Pulmonary artery endothelial cell (primary cell): ENCODE measurements around the gene WNK2. TPM values are rescaled to one million over a fixed set of nuclear protein-coding genes. Genes with fewer than 3 reads are reported as not detected.

ENCODE experiments used
- DNase-seq: peaks from one replicate; pipeline ENCODE4 v3.0.0-alpha.2; 2011; ENCODE audit warnings: low read depth, low spot score
- total RNA-seq: library from RNA; depleted of rRNA; stranded (reverse); fragments of >200 nt; gene quantifications from 2 replicates; pipeline ENCODE4 v1.2.3, GENCODE V29; 2014

WNK2 gene
- total RNA-seq, 1 donor from 2014 or later: not detected

DNA sequence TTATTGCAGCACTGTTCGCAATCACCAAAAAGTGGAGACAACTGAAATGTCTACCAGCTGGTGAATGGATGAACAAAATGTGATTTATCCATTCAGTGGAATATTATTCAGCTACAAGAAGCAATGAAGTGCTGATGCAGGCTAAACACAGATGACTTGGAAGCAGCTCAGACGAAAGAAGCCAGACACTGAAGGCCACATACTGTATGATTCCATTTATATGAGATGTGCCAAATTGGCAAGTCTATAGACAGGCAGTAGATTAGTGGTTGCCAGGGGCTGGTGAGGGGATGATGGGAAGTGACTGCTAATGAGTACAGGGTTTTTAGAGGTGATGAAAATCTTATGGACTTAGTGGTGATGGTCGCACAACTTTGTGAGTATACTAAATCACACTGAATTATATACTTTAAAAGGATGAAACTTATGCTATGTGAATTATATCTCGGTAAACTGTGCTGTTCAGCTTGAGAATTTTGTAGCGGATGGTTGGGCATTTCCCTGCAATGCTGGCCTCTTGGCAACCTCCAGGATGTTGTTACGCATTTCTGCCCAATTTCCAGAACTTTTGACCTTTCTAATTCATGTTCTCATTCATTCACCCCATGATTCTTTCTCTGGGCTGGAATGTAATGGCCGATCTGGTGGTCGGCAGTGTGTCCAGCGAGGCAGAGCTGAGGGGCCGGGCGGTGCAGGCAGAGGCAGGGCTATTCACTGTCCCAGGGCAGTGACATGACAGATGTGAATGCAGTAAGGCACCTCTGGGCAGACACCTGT lies 22.0 kb upstream of the WNK2 start:
- DNase-seq: no peak

DNA sequence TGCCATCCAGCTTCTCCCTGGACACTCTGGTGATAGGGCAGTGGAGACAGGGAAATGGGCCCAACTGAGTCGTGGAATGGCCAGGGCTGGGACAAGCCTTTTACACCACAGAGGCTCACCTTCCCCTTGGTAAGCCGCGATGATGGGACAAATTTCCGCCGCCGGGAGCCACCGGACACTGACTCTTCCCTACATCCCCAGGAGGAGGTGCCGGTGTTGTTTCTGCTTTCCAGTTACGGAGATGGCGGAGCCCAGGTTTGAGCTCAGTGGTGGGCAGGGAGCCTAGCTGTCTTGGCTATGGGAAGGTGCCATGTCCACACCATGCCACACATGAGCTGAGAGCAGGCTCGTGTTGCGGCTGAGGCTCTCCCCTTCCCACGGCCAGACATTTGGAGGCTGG lies 19.9 kb upstream of the WNK2 start:
- no peak for DNase-seq

DNA sequence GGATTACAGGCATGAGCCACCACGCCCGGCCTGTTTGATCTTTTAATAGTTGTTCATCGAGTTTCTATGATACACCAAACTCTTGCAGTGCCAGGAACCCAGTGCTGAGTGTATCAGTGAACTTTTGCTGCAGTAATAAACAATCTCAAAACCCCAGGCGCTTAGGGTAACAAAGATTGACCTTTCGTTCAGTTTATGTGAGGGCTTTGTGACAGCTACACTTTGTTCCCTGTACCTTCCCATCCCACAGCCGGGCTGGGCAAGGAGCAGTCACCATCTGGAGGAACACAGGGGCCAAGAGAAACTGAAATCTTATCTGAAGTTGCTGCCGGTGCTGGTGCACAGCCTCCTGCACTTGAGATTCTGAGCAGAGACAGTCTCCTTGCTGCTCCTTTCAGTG lies 17.2 kb upstream of the WNK2 start:
- DNase-seq: no peak

DNA sequence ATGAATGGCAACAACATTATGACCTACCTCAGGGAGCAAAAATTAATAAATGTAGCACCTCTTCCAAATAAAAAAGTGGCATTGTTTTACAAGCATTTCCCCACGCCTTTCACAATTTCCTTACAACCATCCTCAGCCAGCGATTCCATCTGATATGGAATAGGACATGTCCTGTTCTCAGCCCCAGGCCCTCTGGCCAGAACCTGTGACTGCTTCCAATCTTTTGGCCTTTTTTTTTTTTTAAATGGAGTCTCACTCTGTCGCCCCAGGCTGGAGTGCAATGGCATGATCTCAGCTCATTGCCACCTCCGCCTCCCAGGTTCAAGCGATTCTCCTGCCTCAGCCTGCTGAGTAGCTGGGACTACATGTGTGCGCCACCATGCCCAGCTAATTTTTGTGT lies 16.8 kb upstream of the WNK2 start:
- DNase-seq: no peak

DNA sequence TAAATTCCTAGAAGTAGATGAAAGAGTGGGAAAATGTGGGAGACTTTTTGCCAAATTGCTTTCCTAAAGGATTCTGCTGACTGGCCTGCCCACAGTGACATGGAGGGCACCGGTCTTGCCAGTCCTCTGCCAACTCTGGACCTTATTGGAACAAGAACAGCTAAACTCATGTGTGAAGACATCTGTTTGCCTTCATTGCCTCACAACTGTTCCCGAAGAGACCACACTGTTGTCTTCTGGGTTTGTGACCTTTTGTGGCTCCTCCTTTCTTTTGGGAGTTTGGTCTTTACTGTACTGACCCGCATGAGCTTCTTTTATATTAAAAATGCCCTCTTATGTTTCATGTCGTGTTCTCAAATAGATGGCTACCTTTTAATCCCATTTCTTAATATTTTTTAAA lies 16.1 kb upstream of the WNK2 start:
- no peak for DNase-seq

DNA sequence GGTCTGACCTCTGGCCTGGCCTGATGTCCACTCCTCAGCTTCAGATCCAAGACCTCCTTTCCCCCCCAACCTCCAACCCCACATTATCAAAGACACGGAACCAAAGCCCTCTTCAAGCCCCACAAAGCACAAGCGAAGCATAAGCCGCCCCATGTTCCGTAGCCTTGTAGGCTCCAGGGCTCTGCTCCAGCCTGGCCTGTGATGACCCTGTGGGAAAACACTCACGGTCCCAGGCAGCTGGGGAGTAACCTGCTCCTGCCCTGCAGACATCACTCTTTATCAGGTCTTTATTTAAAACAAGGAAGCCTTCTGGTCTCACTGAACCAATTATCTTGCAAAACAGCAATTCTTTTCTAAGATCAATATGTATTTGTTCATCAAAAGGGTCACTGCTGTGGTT lies 15.4 kb upstream of the WNK2 start:
- no peak for DNase-seq

DNA sequence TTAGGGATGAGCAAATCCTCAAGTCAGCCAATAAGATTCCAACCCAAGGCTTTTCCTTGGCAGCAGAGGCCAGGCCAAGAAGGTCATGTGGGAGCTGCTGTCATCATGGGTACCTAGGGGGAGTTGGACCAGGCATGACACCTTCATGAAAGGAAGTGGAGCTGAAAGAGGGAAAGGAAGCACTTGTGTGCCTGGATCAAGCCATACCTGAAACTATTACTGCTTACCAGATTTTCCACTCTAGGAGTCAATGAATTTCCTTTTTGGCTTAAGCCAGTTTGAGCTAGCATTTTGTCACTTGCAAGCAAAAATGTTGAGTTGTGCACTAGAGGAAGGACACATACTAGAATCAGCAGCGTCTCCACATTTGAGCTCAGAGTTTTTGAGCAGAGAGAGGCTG lies 14.5 kb upstream of the WNK2 start:
- DNase-seq: no peak

DNA sequence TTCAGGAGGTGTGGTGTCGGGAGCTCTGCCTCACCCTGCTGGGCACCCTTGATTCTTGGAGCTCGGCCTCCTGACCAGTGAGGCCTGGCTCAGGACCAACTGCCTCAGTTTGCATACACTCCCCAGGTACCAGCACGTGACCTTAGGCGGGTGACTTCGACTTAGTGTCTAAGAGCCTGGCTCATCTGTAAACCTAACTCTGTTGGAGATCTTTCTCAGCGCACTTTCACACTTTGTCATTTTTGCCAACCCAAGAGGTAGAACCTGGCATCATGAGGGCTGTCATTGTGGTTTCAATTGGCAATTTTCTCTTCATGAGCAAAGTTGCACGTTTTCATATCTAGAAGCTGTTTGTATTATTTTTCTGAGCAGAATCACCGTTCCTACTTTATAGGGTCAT lies 13.4 kb upstream of the WNK2 start:
- no peak for DNase-seq

DNA sequence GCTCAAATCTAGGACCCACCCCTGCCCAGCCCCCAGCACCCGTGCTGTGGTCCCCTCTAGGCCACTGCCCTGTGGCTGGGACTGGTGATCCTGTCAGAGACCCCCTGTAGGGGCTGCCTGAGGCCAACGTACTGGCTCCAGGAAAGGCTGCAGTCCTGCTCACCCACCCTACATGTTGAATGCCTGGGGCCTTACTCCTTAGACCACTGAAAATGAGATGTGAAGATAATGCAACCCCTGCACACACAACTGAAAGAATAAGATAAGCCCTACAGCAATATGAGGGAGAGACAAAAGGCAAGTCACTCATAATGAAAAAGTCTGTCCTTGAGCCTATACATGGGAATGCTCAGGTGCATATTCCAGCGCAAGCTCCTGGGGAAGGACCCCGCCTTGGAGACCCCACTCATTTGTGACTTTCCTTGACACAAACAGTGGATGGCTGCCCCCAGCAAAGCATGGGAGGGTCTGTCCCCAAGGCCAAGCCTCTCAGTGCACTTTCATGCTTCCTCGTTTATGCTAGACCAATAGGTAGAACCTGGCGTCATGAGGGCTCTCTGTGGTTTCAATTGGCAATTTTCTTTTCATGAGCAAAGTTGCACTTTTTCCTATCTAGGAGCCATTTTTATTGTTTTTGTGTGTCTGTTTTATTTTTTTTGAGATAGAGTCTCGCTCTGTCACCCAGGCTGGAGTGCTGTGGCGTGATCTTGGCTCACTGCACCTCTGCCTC lies 12.5 kb upstream of the WNK2 start:
- no peak for DNase-seq

DNA sequence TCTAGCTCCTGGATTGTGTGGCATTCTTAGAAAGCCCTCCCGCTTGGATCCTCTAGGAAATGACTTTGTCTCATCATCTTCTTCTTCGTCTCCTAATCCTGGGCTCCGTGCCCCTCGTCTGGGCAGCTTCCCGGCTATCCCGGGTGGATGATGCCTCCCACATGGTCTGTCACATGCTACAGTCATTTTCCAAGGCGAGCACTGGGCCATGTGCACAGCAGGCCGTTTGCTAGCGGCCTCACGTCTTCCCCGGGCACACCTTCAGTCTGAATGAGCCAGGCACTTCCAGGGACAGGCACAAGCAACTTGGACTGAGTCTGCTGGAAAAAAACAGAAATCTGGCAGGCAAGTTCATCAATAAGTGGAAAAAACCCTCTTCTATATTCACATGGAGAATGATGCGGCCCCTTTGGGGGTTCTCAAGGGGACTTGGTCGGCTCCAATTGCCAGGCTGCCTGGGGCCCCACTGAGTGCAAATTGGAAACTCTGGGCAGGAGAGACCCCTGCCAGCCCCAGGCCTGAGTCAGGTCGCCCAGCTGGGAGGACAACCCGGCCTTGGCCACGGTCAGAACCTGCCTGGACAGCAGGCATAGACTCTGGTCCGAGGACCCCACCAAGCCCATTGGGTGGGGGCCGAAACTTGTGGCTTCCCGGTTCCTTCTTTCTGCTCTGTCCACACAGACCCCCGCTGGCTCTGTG lies 11.1 kb upstream of the WNK2 start:
- DNase-seq: no peak

DNA sequence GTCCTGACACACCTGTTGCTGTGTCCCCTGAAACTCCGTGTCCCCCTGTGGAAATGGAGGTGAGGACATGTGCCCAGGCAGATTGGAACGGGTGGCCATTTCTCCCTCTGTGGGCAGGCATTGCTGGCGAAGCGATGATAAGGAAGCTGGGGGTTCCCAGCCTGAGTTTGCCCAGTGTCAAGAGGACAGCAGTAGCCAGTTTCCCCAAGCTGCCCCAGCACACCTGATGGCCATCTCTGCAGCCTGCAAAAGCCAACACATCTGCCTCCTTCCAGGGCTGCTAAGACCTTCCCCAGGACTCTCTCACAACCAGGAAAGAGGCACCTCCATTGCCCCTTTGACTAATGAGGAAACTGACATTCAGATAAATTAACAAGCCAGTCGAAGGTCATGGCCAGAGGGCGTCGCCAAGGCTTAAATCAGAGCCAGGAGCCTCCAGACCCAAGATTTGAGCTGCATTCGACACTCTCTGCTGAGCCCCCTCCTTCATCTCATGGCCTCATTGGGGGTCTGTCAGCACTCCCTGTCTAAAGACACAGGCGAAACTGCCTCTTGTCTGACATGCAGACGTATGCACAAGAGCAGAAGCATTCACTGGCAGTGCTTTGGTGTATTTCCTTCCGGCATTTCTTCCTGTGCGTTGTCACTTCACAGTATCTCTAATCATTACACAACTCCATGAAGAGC lies 10.4 kb upstream of the WNK2 start:
- DNase-seq: no peak

DNA sequence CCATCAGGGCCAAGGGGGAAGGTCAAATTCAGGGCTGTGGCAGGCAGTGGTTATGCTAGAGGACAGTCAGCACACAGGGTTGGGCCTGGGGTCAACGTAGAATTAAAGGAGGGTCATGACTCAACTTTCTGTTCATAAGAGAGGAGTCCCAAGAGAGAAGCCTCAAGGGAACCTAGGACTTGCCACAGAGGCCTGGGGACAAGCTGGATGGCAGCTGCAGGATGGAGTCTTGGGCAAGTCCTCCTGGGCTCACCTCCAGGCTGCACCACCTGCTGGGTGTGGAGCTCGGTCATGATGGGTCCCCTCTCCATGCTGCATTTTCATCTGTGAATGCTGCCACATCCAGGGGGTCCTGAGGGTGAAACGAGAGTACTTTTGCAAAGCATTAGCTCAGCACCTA lies 9.0 kb upstream of the WNK2 start:
- no peak for DNase-seq

DNA sequence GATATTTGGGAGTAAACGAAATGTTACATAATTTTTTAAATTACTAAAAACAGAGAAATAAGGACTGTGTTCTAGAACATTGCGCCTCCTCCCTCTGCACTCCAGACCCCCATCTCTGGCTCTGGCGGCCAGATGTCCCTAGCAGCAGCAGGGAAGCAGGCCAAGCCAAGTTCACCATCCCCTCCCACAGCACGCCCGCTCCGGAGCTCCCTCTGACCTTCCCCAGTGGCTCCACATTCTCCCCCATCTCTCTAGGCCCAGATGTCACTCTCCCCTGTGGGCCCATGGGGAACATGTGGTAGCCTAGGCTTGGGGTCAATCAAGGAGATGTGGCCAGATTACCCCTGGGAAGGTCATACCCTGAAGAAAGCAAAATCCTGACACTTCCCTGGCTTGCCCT lies 6.3 kb upstream of the WNK2 start:
- DNase-seq: no peak

DNA sequence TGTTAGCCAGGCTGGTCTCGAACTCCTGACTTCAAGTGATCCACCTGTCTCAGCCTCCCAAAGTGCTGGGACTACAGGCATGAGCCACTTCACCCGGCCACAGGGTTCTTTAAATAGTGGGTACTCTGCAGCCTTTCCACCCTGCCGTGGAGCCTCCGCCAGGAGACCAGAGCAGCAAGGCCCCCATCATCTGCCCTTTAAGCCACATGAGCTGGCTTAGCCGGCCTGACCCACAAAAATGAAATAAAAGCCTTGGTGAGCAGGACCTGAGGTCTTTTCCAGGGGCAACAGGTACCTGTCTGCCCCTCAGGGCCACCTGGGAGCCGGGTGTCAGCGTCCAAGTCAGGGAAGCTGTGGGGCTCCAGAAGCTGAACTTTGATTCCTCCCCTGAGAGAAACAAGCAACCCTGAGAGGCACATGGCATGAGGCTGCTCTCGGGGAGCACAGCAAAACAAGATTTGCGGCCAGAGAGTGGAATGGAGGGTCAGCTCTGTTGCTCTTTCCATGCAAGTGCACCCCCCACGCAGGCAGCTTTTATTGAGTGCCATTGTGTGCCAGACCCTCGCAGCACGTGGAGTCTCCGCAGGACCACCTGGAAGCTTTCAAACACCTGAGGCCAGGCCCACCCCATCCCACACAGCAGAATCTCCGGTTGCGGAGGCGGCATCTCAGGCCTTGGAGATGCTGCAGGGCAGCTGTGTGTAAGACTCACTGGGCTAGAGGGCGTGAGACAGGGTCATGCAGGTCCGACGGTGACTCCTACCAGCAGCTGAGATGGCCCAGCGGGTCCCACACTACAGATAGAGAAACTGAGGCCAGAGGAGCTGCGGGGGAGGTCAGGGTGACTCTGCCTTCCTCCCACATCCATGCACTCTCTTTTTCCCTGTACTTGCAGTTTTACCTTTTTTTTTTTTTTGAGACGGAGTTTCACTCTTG lies 4.8 kb upstream of the WNK2 start:
- no peak for DNase-seq

DNA sequence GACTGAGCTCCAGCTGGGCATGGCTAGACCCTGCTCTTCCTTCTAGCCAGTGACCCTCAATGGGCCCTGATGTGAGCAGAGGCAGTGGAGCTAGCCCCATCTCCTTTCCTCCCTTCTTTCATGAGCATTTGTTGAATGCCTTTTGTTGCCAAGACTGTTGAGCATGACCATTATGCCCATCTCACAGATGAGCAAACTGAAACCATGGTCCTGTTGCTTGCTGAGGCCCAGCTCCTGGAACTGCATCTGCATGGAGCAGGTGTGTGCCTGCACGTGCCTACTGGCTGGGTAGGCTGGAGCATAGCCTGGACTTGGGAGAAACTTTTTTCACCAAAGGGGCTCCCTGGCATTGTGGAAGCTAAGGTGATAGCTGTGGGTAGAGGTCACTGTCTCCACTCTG lies 3.0 kb upstream of the WNK2 start:
- DNase-seq: no peak

DNA sequence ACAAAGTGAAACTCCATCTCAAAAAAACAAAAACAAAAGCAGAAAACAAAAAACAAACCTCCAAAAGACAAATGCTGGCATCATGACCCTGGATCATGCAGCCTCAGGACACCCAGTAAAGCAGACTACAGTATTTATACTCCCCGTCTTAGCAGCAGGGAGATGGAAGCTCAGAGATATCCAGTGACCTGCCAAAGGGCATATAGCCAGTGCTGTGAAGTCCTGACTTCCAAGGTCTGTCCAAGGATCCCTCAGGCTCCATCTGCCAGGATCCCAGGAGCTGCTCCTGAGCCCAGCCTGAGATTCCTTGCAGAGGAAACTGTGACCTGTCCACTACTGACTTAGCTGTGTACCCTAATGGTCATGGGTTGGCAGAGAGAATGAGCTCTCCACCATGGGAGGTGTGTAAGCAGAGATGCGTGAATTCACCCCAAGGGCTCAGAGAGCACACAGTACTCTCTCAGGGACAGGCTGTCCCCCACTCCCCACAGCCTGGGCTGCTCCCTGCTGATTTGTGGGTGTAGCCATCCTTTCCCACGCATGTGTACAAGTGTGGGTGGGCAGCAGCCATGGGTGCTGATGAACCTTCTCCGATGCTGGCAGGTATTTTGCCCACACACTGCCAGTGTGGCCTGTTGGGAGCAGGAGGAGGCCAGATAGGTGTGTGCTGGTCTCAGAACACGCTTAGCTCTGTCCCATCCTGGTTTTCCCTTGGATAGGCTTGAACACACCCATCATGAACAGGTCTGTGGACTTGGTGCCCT lies 2.1 kb upstream of the WNK2 start:
- no peak for DNase-seq

DNA sequence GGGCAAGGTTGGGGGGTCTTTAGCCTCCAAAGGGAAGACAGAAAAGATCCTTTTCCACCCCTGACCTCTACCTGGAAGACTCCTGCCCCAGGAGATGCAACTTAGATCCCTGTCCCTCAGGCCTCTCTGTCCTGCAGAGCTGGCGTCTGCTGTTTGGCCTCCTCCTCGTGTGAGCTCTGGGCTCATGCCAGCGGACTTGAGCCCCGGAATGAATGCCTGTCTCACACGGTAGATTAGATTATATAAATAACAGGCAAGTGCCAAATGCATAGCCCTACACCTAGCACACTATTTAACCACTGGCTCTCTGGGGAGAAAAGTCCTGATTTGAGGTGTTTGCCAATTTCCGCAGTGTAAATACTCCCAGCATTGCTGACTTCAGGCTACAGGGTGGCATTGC lies 1.4 kb upstream of the WNK2 start:
- DNase-seq: no peak

DNA sequence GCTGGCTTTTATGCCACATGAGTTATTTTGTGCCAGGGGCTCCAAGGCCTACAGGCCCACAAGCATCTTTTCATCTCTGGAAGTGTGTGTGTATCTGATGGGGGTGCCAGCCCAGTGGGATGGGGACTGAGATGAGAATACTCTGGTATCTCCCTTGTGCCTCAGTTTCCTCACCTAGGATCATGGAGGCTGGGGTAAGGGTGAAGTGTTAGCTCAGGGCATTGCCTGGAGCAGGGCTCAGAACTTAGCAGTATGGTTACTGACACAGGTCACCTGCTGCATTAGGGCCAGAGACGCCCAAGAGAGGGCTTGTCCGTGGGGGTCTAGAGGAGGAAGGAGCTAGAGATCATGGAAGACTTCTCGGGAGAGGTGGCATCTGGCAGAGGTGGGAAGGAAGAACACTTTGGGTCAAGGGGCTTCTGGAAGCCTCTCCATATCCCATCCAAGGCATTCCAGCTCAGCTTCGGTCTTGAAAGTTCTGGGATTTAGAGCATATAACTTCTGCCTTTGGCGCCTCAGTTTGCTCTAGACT lies 742 bp upstream of the WNK2 start:
- DNase-seq: no peak

DNA sequence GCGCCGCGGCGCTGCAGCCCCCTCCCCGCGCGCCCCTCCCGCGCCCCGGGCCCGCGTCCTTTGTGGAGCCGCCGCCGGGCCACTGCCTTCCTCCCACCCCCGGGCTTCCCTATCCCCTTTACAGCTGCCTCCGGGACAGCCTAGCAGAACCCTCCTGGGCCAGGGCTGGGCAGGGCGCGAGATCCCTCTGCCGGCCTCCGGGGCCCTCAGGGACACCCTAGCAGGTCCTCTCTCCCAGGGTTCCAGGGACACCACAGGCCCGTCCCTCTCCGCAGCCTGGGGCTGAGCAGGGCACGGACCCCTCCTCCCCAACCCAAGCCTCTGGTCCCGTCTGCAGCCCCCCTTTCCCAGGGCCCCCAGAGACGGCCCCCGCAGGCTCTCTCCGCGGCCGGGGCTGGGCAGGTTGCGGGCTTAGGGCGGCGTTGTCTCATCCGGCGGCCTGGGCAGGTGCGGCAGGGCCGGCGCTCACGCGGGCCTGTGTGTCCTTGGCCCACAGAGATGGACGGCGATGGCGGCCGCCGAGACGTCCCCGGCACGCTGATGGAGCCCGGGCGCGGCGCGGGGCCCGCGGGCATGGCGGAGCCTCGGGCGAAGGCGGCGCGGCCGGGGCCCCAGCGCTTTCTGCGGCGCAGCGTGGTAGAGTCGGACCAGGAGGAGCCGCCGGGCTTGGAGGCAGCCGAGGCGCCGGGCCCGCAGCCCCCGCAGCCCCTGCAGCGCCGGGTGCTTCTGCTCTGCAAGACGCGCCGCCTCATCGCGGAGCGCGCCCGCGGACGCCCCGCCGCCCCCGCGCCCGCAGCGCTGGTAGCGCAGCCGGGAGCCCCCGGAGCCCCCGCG lies 710 bp downstream of the WNK2 start:
- DNase-seq: no peak
